Measurements from ENCODE around the gene GBP6.
"Not testable (repeated sequence)": the region's sequence is repeated elsewhere in the genome, so short reads cannot be mapped to it uniquely, and the experiment has no call there.

GRCh38 chr1:89429681-89430080 lies 65.8 kb downstream of the GBP6 start:
- TF ChIP-seq CTCF (IDR thresholded peaks at IDR 0.05 in 8 of 11, conservative IDR thresholded peaks at IDR 0.05 in 3 of 11); POLR2A (IDR thresholded peaks at IDR 0.05); POLR2AphosphoS5 (IDR thresholded peaks at IDR 0.05): not testable (repeated sequence)
